Measurements from ENCODE around the gene PSMD1.

Gene PSMD1

GRCh38 chr2:231219289-231219688 lies 162.6 kb downstream of the PSMD1 start:
- no peak for DNase-seq

GRCh38 chr2:231221761-231222160 lies 165.1 kb downstream of the PSMD1 start:
- no peak for DNase-seq

All from SHP77 treated with DMSO at 0.1 percent for 48 hours (cell line).